Glutamatergic neuron (in vitro differentiated cells): ENCODE measurements around the gene AXL. TPM values are rescaled to one million over a fixed set of nuclear protein-coding genes. Genes with fewer than 3 reads are reported as not detected.
"Not testable (repeated sequence)": the region's sequence is repeated elsewhere in the genome, so short reads cannot be mapped to it uniquely, and the experiment has no call there.

Experiments
- DNase-seq: peaks from one replicate; pipeline ENCODE4 v3.0.0; 2022
- H3K27ac Mint-ChIP-seq: one replicate; pipeline ENCODE4 v1.8.0; 2020; ENCODE audit warnings: mild to moderate bottlenecking, mixed read lengths, inconsistent platforms; ENCODE audit not compliant: unreplicated experiment
- H3K27me3 Mint-ChIP-seq: one replicate; pipeline ENCODE4 v1.8.0; 2020; ENCODE audit warnings: mild to moderate bottlenecking, moderate library complexity, mixed read lengths, inconsistent platforms; ENCODE audit not compliant: unreplicated experiment
- H3K36me3 Mint-ChIP-seq: one replicate; pipeline ENCODE4 v1.8.0; 2020; ENCODE audit warnings: mild to moderate bottlenecking, mixed read lengths, inconsistent platforms; ENCODE audit not compliant: unreplicated experiment
- H3K4me1 Mint-ChIP-seq: one replicate; pipeline ENCODE4 v1.8.0; 2020; ENCODE audit warnings: mild to moderate bottlenecking, low read depth, mixed read lengths, inconsistent platforms; ENCODE audit not compliant: unreplicated experiment
- H3K4me3 Mint-ChIP-seq: one replicate; pipeline ENCODE4 v1.8.0; 2020; ENCODE audit warnings: mild to moderate bottlenecking, mixed read lengths, inconsistent platforms; ENCODE audit not compliant: unreplicated experiment
- H3K9me3 Mint-ChIP-seq: one replicate; pipeline ENCODE4 v1.8.0; 2020; ENCODE audit warnings: mild to moderate bottlenecking, moderate library complexity, mixed read lengths, inconsistent platforms; ENCODE audit not compliant: unreplicated experiment
- CTCF ChIP-seq: fragments of 200-600 bp; sonication (generic); IDR thresholded peaks from one replicate; pipeline ENCODE4 v1.5.0; 2021; ENCODE audit not compliant: partially characterized antibody, unreplicated experiment
- total RNA-seq: library from RNA; stranded (reverse); fragmentation: NEBNext Ultra II Directional; extraction: Animal tissue kit (Norgen Biotek cat#: 25700); gene quantifications from one replicate; pipeline ENCODE4 v1.2.1, GENCODE V29; 2021; ENCODE audit not compliant: unreplicated experiment

The AXL gene
- total RNA-seq, 1 donor from 2014 or later = not detected

DNA sequence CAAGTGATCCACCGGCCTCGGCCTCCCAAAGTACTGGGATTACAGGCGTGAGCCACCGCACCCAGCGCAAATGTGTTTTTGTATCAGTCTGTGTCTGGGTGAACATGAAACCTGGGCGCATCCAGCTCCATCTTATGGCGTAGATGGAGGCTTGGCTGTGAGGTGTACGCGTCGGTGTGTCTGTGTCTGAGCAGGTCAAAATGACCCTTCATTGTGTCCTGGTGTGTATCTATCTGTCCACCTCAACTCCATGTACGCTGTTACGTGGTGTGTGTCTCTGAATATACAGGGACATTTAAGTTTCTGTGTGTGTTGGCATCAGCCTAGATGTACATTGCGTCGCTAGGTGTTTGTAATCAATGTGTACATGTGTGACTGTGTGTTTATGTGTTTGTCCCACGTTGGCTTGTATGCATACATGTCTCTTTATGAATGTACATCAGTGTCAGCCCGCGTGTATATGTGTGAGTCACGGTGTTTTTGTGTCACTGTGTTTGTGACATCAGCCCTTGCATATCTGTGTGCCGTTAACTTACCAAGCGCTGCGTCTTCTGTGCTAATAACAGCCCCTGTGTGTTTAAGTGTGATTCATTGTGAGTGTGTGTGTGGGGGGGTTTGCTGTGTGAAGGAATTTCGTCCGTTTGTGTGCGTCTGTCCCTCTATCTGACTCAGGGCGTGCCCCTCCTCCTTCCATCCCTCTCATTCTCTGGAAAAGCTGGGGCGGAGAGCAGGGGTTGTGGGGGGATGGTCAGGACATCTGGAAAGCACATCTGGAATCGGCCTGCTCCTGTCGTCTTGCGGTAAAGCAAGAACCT lies 6.4 kb downstream of the AXL start:
- Mint-ChIP-seq H3K27me3 (peaks cover 18% of the 10 kb centered on the region), H3K27ac (peak overlapping the region; percentile 5), H3K9me3 (no peaks in the 10 kb centered on the region), H3K4me1 (peaks cover 4% of the 10 kb centered on the region), H3K36me3 (peaks cover 6% of the 10 kb centered on the region), H3K4me3 (peak overlapping the region; percentile 83)
- no peak for DNase-seq
- TF ChIP-seq CTCF = no peak

- peaks cover 13% of the 10 kb centered on the region for H3K27me3 Mint-ChIP-seq
Observed at GRCh38 chr19:41226053-41226873, 7.2 kb downstream of the AXL start.

DNA sequence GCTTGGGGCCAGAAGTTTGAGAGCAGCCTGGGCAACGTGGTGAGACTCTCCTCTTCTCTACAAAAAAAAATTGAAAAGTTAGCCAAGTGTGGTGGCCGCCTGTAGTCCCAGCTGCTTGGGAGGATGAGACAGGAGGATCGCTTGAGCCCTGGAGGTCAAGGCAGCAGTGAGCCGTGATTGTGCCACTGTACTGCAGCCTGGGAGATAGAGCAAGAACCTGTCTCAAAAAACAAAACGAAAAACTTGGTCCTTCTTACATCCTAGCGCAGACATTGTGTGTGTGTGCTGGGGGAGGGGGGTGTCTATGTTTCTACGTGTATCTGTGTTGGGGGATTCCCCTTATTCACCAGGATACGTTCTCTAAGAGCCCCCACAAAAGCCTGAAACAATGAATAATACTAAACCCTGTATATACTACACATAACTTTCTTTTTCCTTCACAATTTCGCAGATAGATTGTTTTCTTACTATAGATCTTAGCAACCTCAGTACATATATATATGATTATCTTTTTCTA lies 7.9 kb downstream of the AXL start:
- Mint-ChIP-seq H3K36me3 (no peaks in the 10 kb centered on the region), H3K9me3 (no peaks in the 10 kb centered on the region), H3K4me1 (peaks cover 4% of the 10 kb centered on the region), H3K27me3 (peaks cover 13% of the 10 kb centered on the region), H3K27ac (no peak overlapping the region), H3K4me3 (peak overlapping the region; percentile 14)
- DNase-seq = no peak
- TF ChIP-seq CTCF = no peak

More at GRCh38 chr19:41226053-41226873, 7.2 kb downstream of the AXL start:
- TF ChIP-seq CTCF = no peak
- DNase-seq = peak; percentile 50
- H3K4me3 Mint-ChIP-seq = peak overlapping the region; percentile 72
- no peaks in the 10 kb centered on the region for H3K9me3 Mint-ChIP-seq
- peaks cover 4% of the 10 kb centered on the region for H3K4me1 Mint-ChIP-seq
- no peak overlapping the region for H3K27ac Mint-ChIP-seq
- peaks cover under 1% of the 10 kb centered on the region for H3K36me3 Mint-ChIP-seq

GRCh38 chr19:41228486-41228885 lies 9.5 kb downstream of the AXL start:
- Mint-ChIP-seq H3K9me3 (no peaks in the 10 kb centered on the region), H3K27ac (no peak overlapping the region), H3K4me1 (peaks cover 4% of the 10 kb centered on the region), H3K36me3 (no peaks in the 10 kb centered on the region), H3K27me3 (peaks cover 13% of the 10 kb centered on the region), H3K4me3 (no peak overlapping the region)
- TF ChIP-seq CTCF = no peak
- no peak for DNase-seq

DNA sequence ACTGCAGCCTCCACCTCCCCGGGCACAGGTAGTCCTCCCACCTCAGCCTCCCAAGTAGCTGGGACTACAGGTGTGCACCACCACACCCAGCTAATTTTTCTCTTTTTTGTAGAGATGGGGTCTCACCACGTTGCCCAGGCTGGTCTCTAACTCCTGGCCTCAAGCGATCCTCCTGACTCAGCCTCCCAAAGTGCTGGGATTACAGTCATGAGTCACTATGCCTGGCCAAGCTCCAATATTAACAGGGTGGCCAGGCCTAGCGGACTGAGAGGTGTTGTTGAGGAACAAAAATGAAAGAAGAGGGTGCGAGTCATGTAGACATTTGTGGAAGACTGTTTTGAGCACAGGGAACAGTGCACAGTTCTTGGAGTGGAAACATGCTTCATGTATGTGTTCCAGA lies 10.3 kb downstream of the AXL start:
- H3K27ac Mint-ChIP-seq = not testable (repeated sequence)

More for the DNA sequence above, 10.3 kb downstream of the AXL start:
- H3K4me1 Mint-ChIP-seq, DNase-seq, H3K9me3 Mint-ChIP-seq, H3K4me3 Mint-ChIP-seq, H3K36me3 Mint-ChIP-seq: not testable (repeated sequence)
- peaks cover 13% of the 10 kb centered on the region for H3K27me3 Mint-ChIP-seq
